ENCODE measurements around the gene SLC17A5.

The SLC17A5 gene

GRCh38 chr6:73614802-73615201, 39.0 kb downstream of the SLC17A5 start:
- DNase-seq: no peak
- H3K27ac ChIP-seq: no peak overlapping the region
- H3K27me3 ChIP-seq (replicated peaks): no peaks in the 10 kb centered on the region
- no peak for TF ChIP-seq CTCF (IDR thresholded peaks at IDR 0.05; ENCODE audit: low read depth, low read length, missing control alignments)
- in situ Hi-C loops (cut with HindIII; ENCODE audit: low pct_ligation_motif_present, low sequenced_read_pairs): loop anchor here (25.0 kb wide), 1 partner anchor 103 kb away; the partner anchor contains the start of gene EEF1A1
- no peak overlapping the region for H3K4me3 ChIP-seq (ENCODE audit: low read depth, low read length)
- peaks cover 16% of the 10 kb centered on the region for H3K36me3 ChIP-seq (replicated peaks)

- H3K27me3 ChIP-seq (replicated peaks): no peaks in the 10 kb centered on the region
- no peak for DNase-seq
- in situ Hi-C loops (cut with HindIII; ENCODE audit: low pct_ligation_motif_present, low sequenced_read_pairs): loop anchor here (25.0 kb wide), 1 partner anchor 102 kb away; the partner anchor contains the start of gene EEF1A1
- no peak overlapping the region for H3K4me3 ChIP-seq (ENCODE audit: low read depth, low read length)
- no peak overlapping the region for H3K27ac ChIP-seq
- TF ChIP-seq CTCF (IDR thresholded peaks at IDR 0.05; ENCODE audit: low read depth, low read length, missing control alignments): no peak
- peaks cover 20% of the 10 kb centered on the region for H3K36me3 ChIP-seq (replicated peaks)
Observed at GRCh38 chr6:73613806-73614536, 39.8 kb downstream of the SLC17A5 start.

GRCh38 chr6:73612611-73613010, 41.2 kb downstream of the SLC17A5 start:
- DNase-seq: no peak
- H3K36me3 ChIP-seq (replicated peaks): peaks cover 20% of the 10 kb centered on the region
- no peak for TF ChIP-seq CTCF (IDR thresholded peaks at IDR 0.05; ENCODE audit: low read depth, low read length, missing control alignments)
- in situ Hi-C loops (cut with HindIII; ENCODE audit: low pct_ligation_motif_present, low sequenced_read_pairs): loop anchor here (25.0 kb wide), 1 partner anchor 100 kb away; the partner anchor contains the start of gene EEF1A1
- H3K4me3 ChIP-seq (ENCODE audit: low read depth, low read length): no peak overlapping the region
- no peak overlapping the region for H3K27ac ChIP-seq
- H3K27me3 ChIP-seq (replicated peaks): no peaks in the 10 kb centered on the region

GRCh38 chr6:73610444-73611275, 43.1 kb downstream of the SLC17A5 start:
- Histone ChIP-seq H3K36me3 (replicated peaks) (peaks cover 20% of the 10 kb centered on the region), H3K4me3 (ENCODE audit: low read depth, low read length) (no peak overlapping the region), H3K27me3 (replicated peaks) (no peaks in the 10 kb centered on the region), H3K27ac (no peak overlapping the region)
- DNase-seq: no peak
- in situ Hi-C loops (cut with HindIII; ENCODE audit: low pct_ligation_motif_present, low sequenced_read_pairs): loop anchor here (25.0 kb wide), 1 partner anchor 98 kb away; the partner anchor contains the start of gene EEF1A1
- TF ChIP-seq CTCF (IDR thresholded peaks at IDR 0.05; ENCODE audit: low read depth, low read length, missing control alignments): peak; percentile 49

GRCh38 chr6:73608761-73609160, 45.0 kb downstream of the SLC17A5 start:
- Histone ChIP-seq H3K4me3 (ENCODE audit: low read depth, low read length) (no peak overlapping the region), H3K27me3 (replicated peaks) (no peaks in the 10 kb centered on the region), H3K36me3 (replicated peaks) (peaks cover 16% of the 10 kb centered on the region), H3K27ac (no peak overlapping the region)
- TF ChIP-seq CTCF (IDR thresholded peaks at IDR 0.05; ENCODE audit: low read depth, low read length, missing control alignments): no peak
- in situ Hi-C loops (cut with HindIII; ENCODE audit: low pct_ligation_motif_present, low sequenced_read_pairs): loop anchor here (25.0 kb wide), 1 partner anchor 96 kb away; the partner anchor contains the start of gene EEF1A1
- DNase-seq: no peak
